ENCODE results near the gene ADGRL3.

GRCh38 chr4:61333490-61333889, 133.4 kb downstream of the ADGRL3 start:
- TF ChIP-seq CTCF (IDR thresholded peaks at IDR 0.05), result no peak
- TF ChIP-seq POLR2A (IDR thresholded peaks at IDR 0.05), result no peak

Measured in thyroid gland (tissue), 4 donors.